ENCODE measurements around the gene USP24. TPM values are rescaled to one million over a fixed set of nuclear protein-coding genes. Genes with fewer than 3 reads are reported as not detected.

Gene USP24
- total RNA-seq, 2 donors from 2014 or later: 31.8 to 34.9 TPM

DNA sequence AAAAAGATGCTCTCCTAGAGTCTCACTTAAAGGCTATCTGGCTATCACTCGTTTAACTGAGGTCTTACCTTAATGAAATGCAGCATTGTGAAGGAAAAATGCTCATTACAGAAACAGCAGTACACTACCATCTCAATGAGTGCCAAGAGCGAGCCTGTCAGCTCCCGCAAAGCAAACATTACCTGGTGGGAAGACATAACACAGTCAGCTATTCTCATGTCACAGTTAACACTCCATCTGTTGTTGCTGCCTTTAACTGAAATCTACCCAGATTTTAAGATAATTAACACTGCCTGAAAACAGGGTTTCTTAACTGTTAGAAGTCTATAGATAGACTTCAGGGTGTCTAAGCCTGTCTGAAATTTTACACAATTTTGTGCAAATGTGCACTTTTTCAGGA, 136.7 kb downstream of the USP24 start:
- no peak overlapping the region for H3K4me3 ChIP-seq
- no peak overlapping the region for H3K27ac ChIP-seq
- H3K4me1 ChIP-seq: no peaks in the 10 kb centered on the region
- H3K27me3 ChIP-seq: no peaks in the 10 kb centered on the region
- no peak overlapping the region for H3K9ac ChIP-seq (ENCODE audit: low read depth in 2 of 2, low read length in 2 of 2)
- H3K9me3 ChIP-seq: no peaks in the 10 kb centered on the region
- TF ChIP-seq, protein P1, sequence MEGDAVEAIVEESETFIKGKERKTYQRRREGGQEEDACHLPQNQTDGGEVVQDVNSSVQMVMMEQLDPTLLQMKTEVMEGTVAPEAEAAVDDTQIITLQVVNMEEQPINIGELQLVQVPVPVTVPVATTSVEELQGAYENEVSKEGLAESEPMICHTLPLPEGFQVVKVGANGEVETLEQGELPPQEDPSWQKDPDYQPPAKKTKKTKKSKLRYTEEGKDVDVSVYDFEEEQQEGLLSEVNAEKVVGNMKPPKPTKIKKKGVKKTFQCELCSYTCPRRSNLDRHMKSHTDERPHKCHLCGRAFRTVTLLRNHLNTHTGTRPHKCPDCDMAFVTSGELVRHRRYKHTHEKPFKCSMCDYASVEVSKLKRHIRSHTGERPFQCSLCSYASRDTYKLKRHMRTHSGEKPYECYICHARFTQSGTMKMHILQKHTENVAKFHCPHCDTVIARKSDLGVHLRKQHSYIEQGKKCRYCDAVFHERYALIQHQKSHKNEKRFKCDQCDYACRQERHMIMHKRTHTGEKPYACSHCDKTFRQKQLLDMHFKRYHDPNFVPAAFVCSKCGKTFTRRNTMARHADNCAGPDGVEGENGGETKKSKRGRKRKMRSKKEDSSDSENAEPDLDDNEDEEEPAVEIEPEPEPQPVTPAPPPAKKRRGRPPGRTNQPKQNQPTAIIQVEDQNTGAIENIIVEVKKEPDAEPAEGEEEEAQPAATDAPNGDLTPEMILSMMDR (IDR thresholded peaks at IDR 0.05): no peak
- intact Hi-C loops (cut with DNase I): no loop called here
- DNase-seq: no peak
- H3K36me3 ChIP-seq: peaks cover 30% of the 10 kb centered on the region

DNA sequence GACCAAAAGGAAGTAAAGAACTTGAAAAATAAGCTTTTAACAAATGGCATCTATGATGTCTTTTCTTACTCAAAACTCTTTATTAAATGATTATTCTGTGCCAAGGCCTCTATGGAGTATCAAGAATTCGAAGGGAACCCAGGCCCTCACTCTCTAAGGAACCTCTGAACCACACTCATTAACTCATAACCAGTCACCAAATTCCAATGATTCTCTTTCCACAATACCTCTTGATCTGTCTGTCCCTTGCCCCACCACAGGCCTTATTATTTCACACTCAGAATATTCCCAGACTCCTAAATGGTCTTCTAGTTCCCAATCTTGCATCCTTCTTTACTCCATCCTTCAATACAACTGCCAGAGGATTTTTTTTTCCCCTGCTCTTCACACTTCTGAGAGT, 138.8 kb downstream of the USP24 start:
- H3K4me3 ChIP-seq: no peak overlapping the region
- no peaks in the 10 kb centered on the region for H3K4me1 ChIP-seq
- H3K27me3 ChIP-seq: no peaks in the 10 kb centered on the region
- TF ChIP-seq, protein P1 (IDR thresholded peaks at IDR 0.05): no peak
- H3K36me3 ChIP-seq: peaks cover 25% of the 10 kb centered on the region
- H3K27ac ChIP-seq: no peak overlapping the region
- no peak for DNase-seq
- intact Hi-C loops (cut with DNase I): no loop called here
- H3K9me3 ChIP-seq: no peaks in the 10 kb centered on the region
- no peak overlapping the region for H3K9ac ChIP-seq (ENCODE audit: low read depth in 2 of 2, low read length in 2 of 2)

DNA sequence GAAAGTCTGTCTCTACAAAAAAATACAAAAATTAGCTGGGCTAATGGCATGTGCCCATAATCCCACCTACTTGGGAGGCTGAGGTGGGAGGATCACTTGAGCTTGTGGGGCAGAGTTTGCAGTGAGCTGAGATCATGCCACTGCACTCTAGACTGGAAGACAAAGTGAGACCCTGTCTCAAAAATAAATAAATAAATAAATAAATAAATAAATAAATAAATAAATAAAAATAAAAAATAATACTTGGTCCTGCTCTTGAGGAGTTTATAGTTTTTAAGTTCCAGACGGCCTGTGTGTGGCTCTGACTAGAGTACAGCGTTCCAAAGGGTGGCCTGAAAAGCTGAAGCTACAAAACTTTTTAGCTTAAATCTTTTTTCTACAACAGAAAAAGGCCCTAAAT, 140.7 kb downstream of the USP24 start:
- TF ChIP-seq, protein P1 (IDR thresholded peaks at IDR 0.05): no peak
- intact Hi-C loops (cut with DNase I): no loop called here

DNA sequence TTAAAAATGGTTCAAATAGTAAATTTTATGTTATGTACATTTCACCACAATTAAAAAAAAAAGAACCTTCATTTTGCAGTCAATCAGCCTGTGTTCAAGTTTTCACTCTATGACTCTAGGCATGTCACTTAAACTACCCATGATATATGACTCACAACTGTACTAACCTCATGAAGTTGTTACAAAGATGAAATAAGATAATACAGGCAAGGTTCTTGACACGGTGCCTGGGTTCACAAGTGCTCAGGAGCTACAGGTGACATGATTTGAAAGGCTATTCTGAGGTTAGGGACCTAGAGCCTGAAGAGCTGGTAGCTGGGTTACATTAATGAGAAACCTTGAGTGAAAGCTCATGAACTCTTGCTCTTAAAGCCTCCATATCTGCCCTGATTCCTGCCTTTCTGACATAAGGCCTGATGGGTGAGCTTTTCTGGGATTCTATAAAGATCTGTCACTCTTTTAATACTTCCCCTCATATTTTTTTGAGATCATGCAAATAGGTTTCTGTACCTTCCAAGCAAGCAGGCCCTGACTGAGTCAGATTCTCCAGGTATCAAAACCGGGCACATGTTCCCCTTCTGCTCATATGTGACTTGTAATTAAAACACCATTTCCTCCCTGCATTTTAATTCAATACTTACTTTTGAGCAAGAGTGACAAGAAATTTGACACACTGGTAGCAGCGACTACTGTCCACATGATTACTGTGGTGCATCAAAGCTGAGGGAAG, 141.8 kb downstream of the USP24 start:
- H3K27me3 ChIP-seq: no peaks in the 10 kb centered on the region
- TF ChIP-seq, protein P1 (IDR thresholded peaks at IDR 0.05): no peak
- peaks cover 15% of the 10 kb centered on the region for H3K36me3 ChIP-seq
- H3K9me3 ChIP-seq: no peaks in the 10 kb centered on the region
- H3K4me3 ChIP-seq: no peak overlapping the region
- no peak overlapping the region for H3K9ac ChIP-seq (ENCODE audit: low read depth in 2 of 2, low read length in 2 of 2)
- H3K4me1 ChIP-seq: no peaks in the 10 kb centered on the region
- no peak overlapping the region for H3K27ac ChIP-seq
- intact Hi-C loops (cut with DNase I): no loop called here
- no peak for DNase-seq

More for the DNA sequence above, 140.7 kb downstream of the USP24 start:
- Histone ChIP-seq H3K27ac (no peak overlapping the region), H3K4me1 (no peaks in the 10 kb centered on the region), H3K36me3 (peaks cover 18% of the 10 kb centered on the region), H3K9me3 (no peaks in the 10 kb centered on the region), H3K4me3 (no peak overlapping the region), H3K27me3 (no peaks in the 10 kb centered on the region), H3K9ac (ENCODE audit: low read depth in 2 of 2, low read length in 2 of 2) (no peak overlapping the region)
- no peak for DNase-seq

DNA sequence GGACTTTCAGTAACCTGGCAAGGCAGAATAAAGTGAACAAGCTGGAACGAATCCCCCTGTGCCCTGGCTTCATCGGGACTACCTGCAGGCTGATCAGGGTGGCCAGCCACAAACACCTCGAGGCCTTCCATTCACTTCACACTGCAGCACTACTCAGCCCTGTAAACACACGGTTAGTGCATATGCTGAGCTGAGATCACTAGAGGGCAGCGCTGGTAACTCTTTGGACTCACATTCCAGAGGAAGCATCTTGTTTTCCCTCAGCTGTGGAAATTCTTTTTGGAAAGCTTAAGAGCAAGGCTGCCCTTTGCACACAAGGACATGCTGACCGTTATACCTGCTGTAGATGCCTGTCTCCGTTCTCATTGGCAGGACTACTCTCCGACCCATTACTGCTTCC, 143.7 kb downstream of the USP24 start:
- no peak for DNase-seq
- H3K4me1 ChIP-seq: no peaks in the 10 kb centered on the region
- peaks cover 15% of the 10 kb centered on the region for H3K36me3 ChIP-seq
- intact Hi-C loops (cut with DNase I): no loop called here
- no peak overlapping the region for H3K4me3 ChIP-seq
- no peak overlapping the region for H3K9ac ChIP-seq (ENCODE audit: low read depth in 2 of 2, low read length in 2 of 2)
- no peaks in the 10 kb centered on the region for H3K9me3 ChIP-seq
- TF ChIP-seq, protein P1 (IDR thresholded peaks at IDR 0.05): no peak
- no peaks in the 10 kb centered on the region for H3K27me3 ChIP-seq
- H3K27ac ChIP-seq: no peak overlapping the region

Measured in colonic mucosa (tissue), 4 donors.